CD4-positive, alpha-beta T cell treated with Interleukin-6 at 100 ng/mL for 8 hours (primary cell): ENCODE measurements around the gene CPNE6.
A peak's percentile ranks its signal among the peaks of the same experiment; 100 is the strongest.
"Not testable (repeated sequence)": the region's sequence is repeated elsewhere in the genome, so short reads cannot be mapped to it uniquely, and the experiment has no call there.

Source experiments
- DNase-seq: peaks from one replicate; pipeline ENCODE4 v3.0.0-alpha.2; 2020; ENCODE audit warnings: mixed read lengths, low spot score

Gene CPNE6

DNA sequence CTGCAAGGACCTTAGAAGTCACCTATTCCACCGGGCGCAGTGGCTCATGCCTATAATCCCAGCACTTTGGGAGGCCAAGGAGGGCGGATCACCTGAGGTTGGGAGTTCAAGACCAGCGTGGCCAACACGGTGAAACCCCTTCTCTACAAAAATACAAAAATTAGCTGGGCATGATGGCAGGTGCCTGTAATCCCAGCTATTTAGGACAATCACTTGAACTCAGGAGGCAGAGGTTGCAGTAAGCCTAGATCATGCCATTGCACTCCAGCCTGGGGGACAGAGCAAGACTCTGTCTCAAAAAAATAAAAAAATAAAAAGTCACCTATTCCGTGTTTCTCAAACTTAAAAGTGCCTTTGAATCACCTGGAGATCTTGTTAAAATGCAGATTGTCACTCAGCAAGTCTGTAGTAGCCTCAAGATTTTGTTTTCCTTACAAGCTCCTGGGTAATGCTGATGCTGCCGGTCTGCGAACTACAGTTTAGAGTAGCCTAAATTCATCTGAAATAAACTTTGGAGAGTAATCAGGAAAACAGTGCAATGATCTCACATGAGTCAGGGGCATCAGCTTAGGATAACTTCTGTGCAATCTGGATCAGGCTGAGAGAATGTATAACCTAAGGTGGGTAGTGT is 34.4 kb downstream of the CPNE6 start:
- not testable (repeated sequence) for DNase-seq

DNA sequence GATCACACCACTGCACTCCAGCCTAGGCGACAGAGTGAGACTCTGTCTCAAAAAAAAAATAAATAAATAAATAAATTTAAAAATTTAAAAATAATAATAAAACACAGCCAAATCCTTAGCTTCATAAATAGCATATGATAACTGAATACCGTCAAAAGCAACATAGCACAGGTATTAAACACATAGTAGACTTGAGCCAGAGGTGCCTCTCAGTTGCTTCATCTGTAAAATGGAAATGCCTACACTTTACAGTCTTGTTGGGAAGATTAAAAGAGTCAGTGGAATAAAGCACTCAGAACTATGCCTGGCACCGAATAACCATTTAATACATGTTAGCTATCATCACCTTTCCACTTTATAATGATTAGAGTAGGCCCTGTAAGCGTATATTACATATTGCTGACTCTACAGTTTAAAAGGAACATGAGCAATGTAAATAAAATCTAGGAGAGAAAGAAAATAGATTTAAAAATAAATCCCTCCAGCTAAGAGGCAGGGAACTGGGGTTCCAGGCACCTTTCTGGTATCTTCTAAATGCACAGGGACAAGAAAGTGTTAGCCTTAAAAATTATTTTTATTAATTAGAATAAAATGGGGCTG is 35.4 kb downstream of the CPNE6 start:
- no peak for DNase-seq

GRCh38 chr14:24108336-24108874 is 37.0 kb downstream of the CPNE6 start:
- no peak for DNase-seq

GRCh38 chr14:24110060-24110459 is 38.7 kb downstream of the CPNE6 start:
- no peak for DNase-seq

GRCh38 chr14:24110523-24110922 is 39.2 kb downstream of the CPNE6 start:
- DNase-seq: no peak

DNA sequence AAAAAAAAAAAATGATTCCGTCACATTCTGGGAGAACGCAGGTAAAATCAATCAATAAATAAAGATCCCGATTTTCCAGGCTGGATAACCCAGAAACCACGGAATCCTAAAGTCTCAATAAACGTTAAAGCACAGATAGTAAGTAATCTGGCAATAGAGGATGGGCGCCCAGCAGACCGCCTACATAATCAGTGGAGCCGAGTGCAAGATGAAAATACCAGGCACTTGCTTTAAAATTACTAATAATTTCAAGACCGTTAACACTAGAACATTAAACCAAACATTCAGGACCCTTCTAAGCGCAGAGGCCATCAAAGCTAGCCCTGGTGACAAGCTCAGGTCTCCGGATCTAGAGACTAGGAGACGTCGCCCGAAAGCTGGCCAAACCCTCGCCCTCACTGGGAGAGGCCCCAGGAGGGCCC is 42.0 kb downstream of the CPNE6 start:
- DNase-seq: no peak

DNA sequence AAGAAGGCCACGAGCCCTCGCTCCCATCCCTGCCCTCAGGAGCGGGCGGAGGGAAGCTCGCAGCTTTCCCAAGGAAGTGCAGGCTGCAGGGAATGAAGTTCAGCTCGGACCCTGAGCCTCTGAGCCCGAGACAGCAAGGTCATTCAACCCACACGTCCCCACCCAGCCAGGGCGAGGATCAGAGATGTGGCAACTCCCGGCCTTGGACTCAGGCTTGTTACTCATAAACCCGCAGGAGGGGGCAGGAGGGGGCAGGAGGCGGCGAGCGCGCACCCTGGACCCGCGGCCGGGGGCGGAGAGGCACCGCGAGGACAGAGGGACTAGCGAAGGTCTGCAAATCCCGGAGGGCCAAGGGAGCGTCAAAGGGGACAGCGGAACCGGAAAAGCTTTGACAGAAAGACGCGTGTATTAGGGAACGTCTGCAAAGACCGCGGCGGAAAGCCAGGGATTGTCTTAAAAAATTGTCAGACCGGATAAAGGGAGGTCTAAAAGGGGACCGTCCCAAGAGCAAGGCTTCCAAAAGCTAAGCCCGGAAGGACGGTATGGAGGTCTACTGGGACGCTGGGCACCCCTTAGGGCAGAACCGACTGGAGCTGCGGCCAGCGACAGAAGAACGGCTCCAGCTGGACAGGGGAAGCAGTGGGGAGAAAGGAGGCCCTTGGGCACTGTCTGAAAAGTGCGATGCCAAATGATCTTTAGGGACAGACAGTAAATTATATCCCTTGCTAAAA is 42.6 kb downstream of the CPNE6 start:
- peak; percentile 77 for DNase-seq

- peak; percentile 100 for DNase-seq
Observed at GRCh38 chr14:24114532-24115421, 43.4 kb downstream of the CPNE6 start, which contains the start of the genes DCAF11 and NRL. Gene DCAF11, plus strand, starts transcription at chr14:24114777. Its CDS starts 818 bp downstream, at chr14:24115595. Gene NRL, minus strand, starts transcription at chr14:24114949. Its CDS starts 32,101 bp downstream, at chr14:24082848.

GRCh38 chr14:24115422-24116127 is 44.2 kb downstream of the CPNE6 start:
- DNase-seq: no peak

GRCh38 chr14:24116128-24116814 is 44.9 kb downstream of the CPNE6 start:
- DNase-seq: no peak

- DNase-seq: no peak
Observed at GRCh38 chr14:24117179-24117578, 45.8 kb downstream of the CPNE6 start.

DNA sequence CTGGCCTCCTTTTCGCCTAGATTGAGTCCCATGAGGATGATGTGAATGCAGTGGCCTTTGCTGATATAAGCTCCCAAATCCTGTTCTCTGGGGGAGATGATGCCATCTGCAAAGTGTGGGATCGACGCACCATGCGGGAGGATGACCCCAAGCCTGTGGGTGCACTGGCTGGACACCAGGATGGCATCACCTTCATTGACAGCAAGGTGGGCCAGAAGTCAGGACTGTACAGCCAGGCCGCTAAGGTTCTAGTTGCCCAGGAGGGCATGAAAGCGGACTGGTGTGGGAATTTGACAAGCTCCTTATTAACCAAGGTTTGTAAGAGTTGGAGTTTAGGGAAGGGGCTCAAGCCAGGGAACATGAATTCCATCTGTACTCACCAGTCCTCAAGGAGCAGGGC is 48.3 kb downstream of the CPNE6 start:
- no peak for DNase-seq

- DNase-seq: no peak
Observed at GRCh38 chr14:24121210-24121609, 49.8 kb downstream of the CPNE6 start.

GRCh38 chr14:24122416-24122815 is 51.1 kb downstream of the CPNE6 start:
- no peak for DNase-seq

- no peak for DNase-seq
Observed at GRCh38 chr14:24122898-24123297, 51.5 kb downstream of the CPNE6 start.

DNA sequence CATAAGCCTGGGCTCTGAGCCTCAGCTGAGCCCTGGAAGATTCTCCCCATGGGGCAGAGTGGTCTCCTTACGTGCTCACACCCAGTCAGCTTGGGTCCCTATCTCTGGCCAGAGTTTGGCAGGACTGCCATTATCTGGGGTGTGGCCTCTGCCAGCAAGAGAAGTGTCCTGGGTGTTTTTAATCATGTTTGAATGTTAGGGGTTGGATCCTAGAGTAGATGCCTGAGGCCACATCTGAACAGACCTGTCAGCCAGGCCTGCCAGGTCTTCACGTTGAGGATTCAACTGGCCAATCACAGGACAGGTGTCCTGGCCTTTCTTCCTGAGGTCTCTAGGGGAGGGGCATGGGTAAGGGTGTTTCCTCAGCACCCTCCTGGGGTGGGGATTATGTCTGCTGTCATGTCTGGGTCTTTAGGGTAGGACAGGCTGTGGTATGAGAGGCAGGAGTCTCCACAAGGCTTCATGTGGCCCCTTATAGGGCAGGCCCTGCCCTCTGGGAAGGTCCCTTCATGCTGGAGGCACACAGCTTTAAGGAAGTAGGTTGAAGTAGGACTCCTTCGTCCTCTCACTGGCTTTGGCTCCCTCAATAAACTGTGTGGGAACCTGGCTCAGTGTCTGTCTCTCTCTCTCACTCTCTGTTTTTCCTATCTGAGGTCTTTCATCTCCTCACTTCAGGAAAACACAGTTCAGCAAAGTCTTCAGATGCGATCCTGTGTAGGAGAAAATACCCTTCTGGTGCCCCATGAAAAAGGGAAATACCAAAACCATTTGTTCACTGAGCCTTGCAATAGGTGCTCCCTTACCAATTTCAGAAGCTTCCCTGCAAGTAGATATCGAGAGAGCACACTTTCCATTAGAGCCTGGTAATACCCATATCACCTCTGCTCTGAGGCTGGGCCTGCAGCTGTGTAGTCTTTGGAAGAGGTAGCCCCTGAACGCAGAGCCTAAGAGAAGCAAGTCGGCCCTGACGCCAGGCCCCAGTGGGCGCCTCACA is 52.4 kb downstream of the CPNE6 start:
- no peak for DNase-seq

- no peak for DNase-seq
Observed at GRCh38 chr14:24126939-24127338, 55.6 kb downstream of the CPNE6 start.

GRCh38 chr14:24127673-24128072 is 56.3 kb downstream of the CPNE6 start:
- DNase-seq: no peak
